ENCODE results near the gene OR56A4.

OR56A4 gene

DNA sequence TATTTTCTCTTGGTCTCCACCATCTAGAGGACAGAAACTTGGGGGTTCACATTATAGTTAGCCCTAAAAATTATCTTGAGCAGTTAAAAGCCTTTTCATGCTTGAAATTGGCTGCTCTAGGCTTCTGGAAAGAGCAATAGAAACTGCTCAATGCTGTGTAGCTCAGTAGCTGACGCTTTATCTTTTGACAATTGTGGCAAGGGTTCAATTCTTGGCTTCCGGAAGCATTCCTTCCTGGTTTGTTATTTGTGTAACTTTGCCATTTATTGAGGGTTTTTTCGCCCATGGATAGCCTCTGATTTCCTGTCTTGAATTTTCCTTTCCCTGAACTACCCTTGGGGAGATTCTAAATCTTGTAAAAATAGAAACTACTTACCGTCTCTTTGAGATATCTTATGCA, 34.1 kb upstream of the OR56A4 start:
- Histone ChIP-seq H4K20me1 (ENCODE audit: insufficient read depth, low read length) (no peaks in the 10 kb centered on the region), H3K79me2 (ENCODE audit: low read length) (no peaks in the 10 kb centered on the region), H3K9ac (ENCODE audit: low read length) (no peak overlapping the region), H3K4me2 (ENCODE audit: low read depth, low read length) (no peak overlapping the region), H3K36me3 (replicated peaks; ENCODE audit: insufficient read depth, low read length) (no peaks in the 10 kb centered on the region), H3K27me3 (replicated peaks; ENCODE audit: insufficient read depth, low read length) (no peaks in the 10 kb centered on the region), H3K9me3 (replicated peaks; ENCODE audit: insufficient read depth, low read length) (no peaks in the 10 kb centered on the region), H2AFZ (ENCODE audit: low read length) (no peak overlapping the region), H3K9me2 (replicated peaks; ENCODE audit: insufficient read depth, low read length) (no peaks in the 10 kb centered on the region), H3K27ac (ENCODE audit: low read length) (no peak overlapping the region), H3K4me3 (ENCODE audit: low read length) (no peak overlapping the region), H3F3A (ENCODE audit: insufficient read depth, low read length) (no peaks in the 10 kb centered on the region), H3K4me1 (ENCODE audit: low read length) (no peaks in the 10 kb centered on the region)
- TF ChIP-seq EZH2 (optimal IDR thresholded peaks at IDR 0.05; ENCODE audit: low read depth, low read length) (no peak), EZH2phosphoT487 (IDR thresholded peaks at IDR 0.05; ENCODE audit: low read length) (no peak)
- TF ChIP-seq, protein P1, sequence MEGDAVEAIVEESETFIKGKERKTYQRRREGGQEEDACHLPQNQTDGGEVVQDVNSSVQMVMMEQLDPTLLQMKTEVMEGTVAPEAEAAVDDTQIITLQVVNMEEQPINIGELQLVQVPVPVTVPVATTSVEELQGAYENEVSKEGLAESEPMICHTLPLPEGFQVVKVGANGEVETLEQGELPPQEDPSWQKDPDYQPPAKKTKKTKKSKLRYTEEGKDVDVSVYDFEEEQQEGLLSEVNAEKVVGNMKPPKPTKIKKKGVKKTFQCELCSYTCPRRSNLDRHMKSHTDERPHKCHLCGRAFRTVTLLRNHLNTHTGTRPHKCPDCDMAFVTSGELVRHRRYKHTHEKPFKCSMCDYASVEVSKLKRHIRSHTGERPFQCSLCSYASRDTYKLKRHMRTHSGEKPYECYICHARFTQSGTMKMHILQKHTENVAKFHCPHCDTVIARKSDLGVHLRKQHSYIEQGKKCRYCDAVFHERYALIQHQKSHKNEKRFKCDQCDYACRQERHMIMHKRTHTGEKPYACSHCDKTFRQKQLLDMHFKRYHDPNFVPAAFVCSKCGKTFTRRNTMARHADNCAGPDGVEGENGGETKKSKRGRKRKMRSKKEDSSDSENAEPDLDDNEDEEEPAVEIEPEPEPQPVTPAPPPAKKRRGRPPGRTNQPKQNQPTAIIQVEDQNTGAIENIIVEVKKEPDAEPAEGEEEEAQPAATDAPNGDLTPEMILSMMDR (IDR thresholded peaks at IDR 0.05; ENCODE audit: low read length) = no peak
- no peak for DNase-seq

DNA sequence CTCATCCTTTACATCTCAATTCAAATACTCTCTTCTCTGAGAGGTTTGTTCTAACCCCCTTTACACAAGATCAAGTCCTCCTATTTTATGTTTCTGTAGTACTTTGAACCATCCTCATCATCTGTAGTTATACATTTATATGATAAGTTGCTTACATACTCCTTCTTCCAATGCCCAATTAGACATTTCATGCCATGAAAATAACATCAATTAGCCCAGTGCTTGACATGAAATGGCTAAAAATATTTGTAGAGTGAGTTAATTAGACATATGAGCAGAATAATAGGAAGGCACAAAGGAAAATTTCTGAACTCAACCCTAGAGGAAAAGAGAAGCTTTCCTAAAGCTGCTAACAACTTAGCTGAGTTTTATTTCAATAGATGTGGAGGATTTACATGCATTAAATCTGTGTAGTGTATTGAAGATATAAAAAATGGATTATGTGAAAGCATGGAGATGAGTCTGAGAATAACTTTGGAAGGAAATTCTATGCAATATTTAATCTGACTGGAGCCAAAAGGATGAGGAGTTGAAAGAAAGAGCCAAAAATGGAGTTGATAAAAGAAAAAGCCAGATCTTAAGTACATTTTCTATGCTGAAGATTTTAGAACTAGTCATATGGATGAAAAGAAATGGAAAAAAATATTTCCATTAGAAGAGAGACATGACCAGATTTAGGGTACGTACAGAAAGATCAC, 24.1 kb upstream of the OR56A4 start, which contains the start of gene OR56A1:
Gene OR56A1, minus strand, starts transcription at position 51 of the 698 bp plus-strand sequence. CDS start 3,066 bp downstream, outside the sequence.
- H3F3A ChIP-seq (ENCODE audit: insufficient read depth, low read length) = no peaks in the 10 kb centered on the region
- no peak within 1 kb of the TSS for H3K4me3 ChIP-seq (ENCODE audit: low read length)
- no peaks in the 10 kb centered on the region for H3K36me3 ChIP-seq (replicated peaks; ENCODE audit: insufficient read depth, low read length)
- H3K4me1 ChIP-seq (ENCODE audit: low read length) = no peaks in the 10 kb centered on the region
- DNase-seq = no peak
- no peaks in the 10 kb centered on the region for H3K9me2 ChIP-seq (replicated peaks; ENCODE audit: insufficient read depth, low read length)
- no peak within 1 kb of the TSS for H3K4me2 ChIP-seq (ENCODE audit: low read depth, low read length)
- no peaks in the 10 kb centered on the region for H4K20me1 ChIP-seq (ENCODE audit: insufficient read depth, low read length)
- no peak within 1 kb of the TSS for H3K27ac ChIP-seq (ENCODE audit: low read length)
- H3K9ac ChIP-seq (ENCODE audit: low read length) = no peak within 1 kb of the TSS
- TF ChIP-seq, protein P1 (IDR thresholded peaks at IDR 0.05; ENCODE audit: low read length) = no peak
- no peaks in the 10 kb centered on the region for H3K79me2 ChIP-seq (ENCODE audit: low read length)
- no peak within 1 kb of the TSS for H2AFZ ChIP-seq (ENCODE audit: low read length)
- H3K27me3 ChIP-seq (replicated peaks; ENCODE audit: insufficient read depth, low read length) = no peaks in the 10 kb centered on the region
- no peaks in the 10 kb centered on the region for H3K9me3 ChIP-seq (replicated peaks; ENCODE audit: insufficient read depth, low read length)

DNA sequence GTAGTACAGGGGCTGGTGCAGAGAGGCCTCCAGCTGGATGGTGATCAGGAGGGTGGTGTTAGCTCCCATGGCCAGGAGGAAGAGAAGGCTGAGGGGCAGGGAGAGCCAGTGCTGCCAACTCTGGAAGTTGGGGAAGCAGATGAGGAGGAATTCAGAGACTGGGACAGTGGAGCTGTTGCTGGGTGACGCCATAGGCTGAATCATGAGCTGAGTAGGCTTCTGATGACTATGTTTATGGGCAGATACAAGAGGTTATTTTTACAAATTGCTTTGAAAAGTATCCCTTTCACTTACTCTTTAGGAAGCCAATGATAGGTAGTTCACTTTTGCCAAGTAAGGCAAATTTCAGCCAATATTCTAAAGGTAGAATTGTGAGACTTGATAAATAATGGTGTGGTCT, 20.8 kb upstream of the OR56A4 start:
- Histone ChIP-seq H3K79me2 (ENCODE audit: low read length) (no peaks in the 10 kb centered on the region), H3K4me2 (ENCODE audit: low read depth, low read length) (no peak overlapping the region), H2AFZ (ENCODE audit: low read length) (no peak overlapping the region), H3K27me3 (replicated peaks; ENCODE audit: insufficient read depth, low read length) (no peaks in the 10 kb centered on the region), H3K9ac (ENCODE audit: low read length) (no peak overlapping the region), H3F3A (ENCODE audit: insufficient read depth, low read length) (no peaks in the 10 kb centered on the region), H3K9me3 (replicated peaks; ENCODE audit: insufficient read depth, low read length) (no peaks in the 10 kb centered on the region), H3K4me3 (ENCODE audit: low read length) (no peak overlapping the region), H3K36me3 (replicated peaks; ENCODE audit: insufficient read depth, low read length) (no peaks in the 10 kb centered on the region), H4K20me1 (ENCODE audit: insufficient read depth, low read length) (no peaks in the 10 kb centered on the region), H3K27ac (ENCODE audit: low read length) (no peak overlapping the region), H3K9me2 (replicated peaks; ENCODE audit: insufficient read depth, low read length) (no peaks in the 10 kb centered on the region), H3K4me1 (ENCODE audit: low read length) (no peaks in the 10 kb centered on the region)
- TF ChIP-seq, protein P1 (IDR thresholded peaks at IDR 0.05; ENCODE audit: low read length) = no peak
- no peak for TF ChIP-seq EZH2 (optimal IDR thresholded peaks at IDR 0.05; ENCODE audit: low read depth, low read length)
- TF ChIP-seq EZH2phosphoT487 (IDR thresholded peaks at IDR 0.05; ENCODE audit: low read length) = no peak
- DNase-seq = no peak
